HG02642 (cell line): Measurements from ENCODE around the gene MYO3B.
"Not testable (repeated sequence)": the region's sequence is repeated elsewhere in the genome, so short reads cannot be mapped to it uniquely, and the experiment has no call there.

Experiments
- ATAC-seq: cut with Tn5 transposase; IDR thresholded peaks from one replicate; pipeline ENCODE4 v1.9.1; 2021; ENCODE audit warnings: mild to moderate bottlenecking; ENCODE audit not compliant: unreplicated experiment, poor library complexity

Gene MYO3B

GRCh38 chr2:170254293-170254732 is 76.4 kb downstream of the MYO3B start:
- ATAC-seq, result no peak

GRCh38 chr2:170255137-170255536 is 77.2 kb downstream of the MYO3B start:
- ATAC-seq, result no peak

- ATAC-seq, result no peak
These were observed 78.0 kb downstream of the MYO3B start for GRCh38 chr2:170255971-170256370.

- no peak for ATAC-seq
These were observed 80.4 kb downstream of the MYO3B start for GRCh38 chr2:170258382-170258781.

- no peak for ATAC-seq
These were observed 82.2 kb downstream of the MYO3B start for GRCh38 chr2:170260188-170260587.

- no peak for ATAC-seq
These were observed 83.6 kb downstream of the MYO3B start for GRCh38 chr2:170261566-170261965.

- ATAC-seq, result no peak
These were observed 84.4 kb downstream of the MYO3B start for GRCh38 chr2:170262343-170262742.

- ATAC-seq, result no peak
These were observed 84.9 kb downstream of the MYO3B start for GRCh38 chr2:170262806-170263205.

- not testable (repeated sequence) for ATAC-seq
These were observed 86.0 kb downstream of the MYO3B start for GRCh38 chr2:170263728-170264521.

- ATAC-seq, result no peak
These were observed 86.5 kb downstream of the MYO3B start for GRCh38 chr2:170264522-170264860.

GRCh38 chr2:170264865-170265264 is 86.9 kb downstream of the MYO3B start:
- ATAC-seq, result no peak

GRCh38 chr2:170265321-170265720 is 87.4 kb downstream of the MYO3B start:
- no peak for ATAC-seq

- no peak for ATAC-seq
These were observed 88.4 kb downstream of the MYO3B start for GRCh38 chr2:170266358-170266757.

GRCh38 chr2:170267071-170267470 is 89.1 kb downstream of the MYO3B start:
- ATAC-seq, result no peak

- ATAC-seq, result no peak
These were observed 92.4 kb downstream of the MYO3B start for GRCh38 chr2:170270278-170270864.

- ATAC-seq, result no peak
These were observed 93.4 kb downstream of the MYO3B start for GRCh38 chr2:170271340-170271739.

- no peak for ATAC-seq
These were observed 98.1 kb downstream of the MYO3B start for GRCh38 chr2:170276056-170276455.

GRCh38 chr2:170276925-170277629 is 99.1 kb downstream of the MYO3B start:
- no peak for ATAC-seq

GRCh38 chr2:170277951-170278350 is 100.0 kb downstream of the MYO3B start:
- ATAC-seq, result no peak

- ATAC-seq, result not testable (repeated sequence)
These were observed 101.7 kb downstream of the MYO3B start for GRCh38 chr2:170279615-170280014.

GRCh38 chr2:170282851-170283250 is 104.9 kb downstream of the MYO3B start:
- no peak for ATAC-seq
